Erythroblast (primary cell): ENCODE measurements around the gene LYSMD1.

Experiments
- GATA1 ChIP-seq: IDR thresholded peaks from 2 replicates; pipeline ENCODE4 v1.6.1; 2011; ENCODE audit warnings: low read depth, mild to moderate bottlenecking, control low read depth, low read length, moderate library complexity
- POLR2A ChIP-seq: IDR thresholded peaks from 2 replicates; pipeline ENCODE4 v1.6.1; 2011; ENCODE audit warnings: mild to moderate bottlenecking, low read length

DNA sequence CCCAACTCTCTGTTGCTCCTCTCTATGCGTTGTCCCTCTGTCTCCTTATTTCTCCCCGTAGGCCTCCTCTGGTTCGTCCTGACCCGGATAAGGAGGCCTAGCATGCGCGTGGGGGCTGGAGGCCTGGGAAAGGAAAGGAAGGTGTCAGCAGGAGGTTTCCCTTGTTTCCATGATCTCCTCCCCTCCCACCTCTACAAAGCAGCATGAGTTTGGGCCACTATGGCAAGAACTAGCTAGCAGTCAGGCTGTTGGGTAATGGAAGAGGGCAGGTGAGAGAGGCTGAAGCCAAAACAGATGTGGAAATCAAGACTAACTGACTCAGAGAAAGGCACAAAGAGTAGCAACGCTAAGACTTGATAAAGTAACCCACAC lies 18.6 kb downstream of the LYSMD1 start:
- no peak for TF ChIP-seq POLR2A
- no peak for TF ChIP-seq GATA1
